ENCODE measurements around the gene LGI1. TPM values are rescaled to one million over a fixed set of nuclear protein-coding genes. Genes with fewer than 3 reads are reported as not detected.

The LGI1 gene
- total and polyA plus RNA-seq, 2 experiments from 2014 or later: 0.56 to 2.6 TPM

GRCh38 chr10:93749218-93749799 is 8.4 kb upstream of the LGI1 start:
- Histone ChIP-seq H3K79me2 (no peaks in the 10 kb centered on the region), H3K4me3 (no peak overlapping the region), H3K4me1 (ENCODE audit: insufficient read depth) (peaks cover 20% of the 10 kb centered on the region), H3K9me2 (replicated peaks; ENCODE audit: insufficient read depth) (no peaks in the 10 kb centered on the region), H2AFZ (no peak overlapping the region), H3K4me2 (no peak overlapping the region), H3K9me3 (ENCODE audit: low read depth) (no peaks in the 10 kb centered on the region), H3K27ac (peak overlapping the region; percentile 15), H3K36me3 (replicated peaks; ENCODE audit: insufficient read depth, low read depth) (no peaks in the 10 kb centered on the region), H3K27me3 (no peaks in the 10 kb centered on the region), H4K20me1 (ENCODE audit: insufficient read depth, poor library complexity, severe bottlenecking) (no peaks in the 10 kb centered on the region)
- WGBS (ENCODE audit: low lambda C conversion rate, missing lambda C conversion rate): 15% methylated on average over 5 of the region's 5 CpGs
- TF ChIP-seq EZH2 (IDR thresholded peaks at IDR 0.05; ENCODE audit: borderline replicate concordance): no peak
- no peak for TF ChIP-seq EZH2phosphoT487 (IDR thresholded peaks at IDR 0.05; ENCODE audit: low read depth, severe bottlenecking, unreplicated experiment)
- no peak for TF ChIP-seq CTCF (IDR thresholded peaks at IDR 0.05; ENCODE audit: poor library complexity)
- peak; percentile 48 for DNase-seq (ENCODE audit: low spot score)

GRCh38 chr10:93751124-93751523 is 6.6 kb upstream of the LGI1 start:
- H3K79me2 ChIP-seq: no peaks in the 10 kb centered on the region
- peaks cover 24% of the 10 kb centered on the region for H3K4me1 ChIP-seq (ENCODE audit: insufficient read depth)
- H4K20me1 ChIP-seq (ENCODE audit: insufficient read depth, poor library complexity, severe bottlenecking): no peaks in the 10 kb centered on the region
- no peak overlapping the region for H3K4me2 ChIP-seq
- H3K27me3 ChIP-seq: no peaks in the 10 kb centered on the region
- TF ChIP-seq CTCF (IDR thresholded peaks at IDR 0.05; ENCODE audit: poor library complexity) (no peak), EZH2phosphoT487 (IDR thresholded peaks at IDR 0.05; ENCODE audit: low read depth, severe bottlenecking, unreplicated experiment) (no peak), EZH2 (IDR thresholded peaks at IDR 0.05; ENCODE audit: borderline replicate concordance) (no peak)
- H3K27ac ChIP-seq: no peak overlapping the region
- no peaks in the 10 kb centered on the region for H3K9me2 ChIP-seq (replicated peaks; ENCODE audit: insufficient read depth)
- H3K9me3 ChIP-seq (ENCODE audit: low read depth): no peaks in the 10 kb centered on the region
- H3K36me3 ChIP-seq (replicated peaks; ENCODE audit: insufficient read depth, low read depth): no peaks in the 10 kb centered on the region
- WGBS (ENCODE audit: low lambda C conversion rate, missing lambda C conversion rate): 43% methylated on average over 7 of the region's 7 CpGs
- no peak overlapping the region for H3K4me3 ChIP-seq
- no peak overlapping the region for H2AFZ ChIP-seq
- no peak for DNase-seq (ENCODE audit: low spot score)

GRCh38 chr10:93751832-93752231 is 5.9 kb upstream of the LGI1 start:
- Histone ChIP-seq H3K36me3 (replicated peaks; ENCODE audit: insufficient read depth, low read depth) (no peaks in the 10 kb centered on the region), H3K4me3 (no peak overlapping the region), H3K4me1 (ENCODE audit: insufficient read depth) (peaks cover 22% of the 10 kb centered on the region), H3K4me2 (peak overlapping the region; percentile 70), H3K27me3 (no peaks in the 10 kb centered on the region), H3K27ac (peak overlapping the region; percentile 60), H4K20me1 (ENCODE audit: insufficient read depth, poor library complexity, severe bottlenecking) (no peaks in the 10 kb centered on the region), H3K79me2 (no peaks in the 10 kb centered on the region), H2AFZ (peak overlapping the region; percentile 49), H3K9me2 (replicated peaks; ENCODE audit: insufficient read depth) (no peaks in the 10 kb centered on the region), H3K9me3 (ENCODE audit: low read depth) (no peaks in the 10 kb centered on the region)
- peak; percentile 61 for DNase-seq (ENCODE audit: low spot score)
- WGBS (ENCODE audit: low lambda C conversion rate, missing lambda C conversion rate): 5% methylated on average over 5 of the region's 5 CpGs
- TF ChIP-seq CTCF (IDR thresholded peaks at IDR 0.05; ENCODE audit: poor library complexity) (no peak), EZH2phosphoT487 (IDR thresholded peaks at IDR 0.05; ENCODE audit: low read depth, severe bottlenecking, unreplicated experiment) (no peak), EZH2 (IDR thresholded peaks at IDR 0.05; ENCODE audit: borderline replicate concordance) (no peak)
